ENCODE results near the gene REC8. TPM values are rescaled to one million over a fixed set of nuclear protein-coding genes. Genes with fewer than 3 reads are reported as not detected.
A peak's percentile ranks its signal among the peaks of the same experiment; 100 is the strongest.

REC8 gene
- total RNA-seq, 1 donor from 2014 or later: 9.6 TPM

GRCh38 chr14:24146453-24146977 lies 25.4 kb upstream of the REC8 start, which contains the start of gene PSME2:
TSS of gene PSME2 (minus strand) at chr14:24146610. CDS start at chr14:24146581, 29 bp downstream.
- peak; percentile 94 to 98 for DNase-seq (ENCODE audit: low spot score in 2 of 2)

GRCh38 chr14:24146978-24147760 lies 24.7 kb upstream of the REC8 start, which contains the start of gene RNF31:
TSS of gene RNF31 (plus strand) at chr14:24147498. CDS start at chr14:24147699, 201 bp downstream.
- no peaks in the 10 kb centered on the region for H3K27me3 ChIP-seq
- intact Hi-C loops (cut with DNase I): loop anchor here (1.0 to 10.0 kb wide), 6 partner anchors 14 to 842 kb away; partner anchors contain the start of genes BCL2L2, GMPR2, IPO4 and IRF9
- no peak for TF ChIP-seq CTCF (IDR thresholded peaks at IDR 0.05)
- DNase-seq (ENCODE audit: low spot score in 2 of 2): peak; percentile 95 to 99
- peak within 1 kb of the TSS; percentile 75 to 90 for H3K27ac ChIP-seq
- peaks cover 21 to 23% of the 10 kb centered on the region in 2 donors for H3K4me1 ChIP-seq
- peak within 1 kb of the TSS; percentile 76 to 100 for H3K4me3 ChIP-seq
- peaks cover 28 to 33% of the 10 kb centered on the region in 2 donors for H3K36me3 ChIP-seq
- no peaks in the 10 kb centered on the region for H3K9me3 ChIP-seq

More at GRCh38 chr14:24146453-24146977, 25.4 kb upstream of the REC8 start, which contains the start of gene PSME2:
- no peaks in the 10 kb centered on the region for H3K9me3 ChIP-seq
- TF ChIP-seq CTCF (IDR thresholded peaks at IDR 0.05): no peak
- peaks cover 24 to 26% of the 10 kb centered on the region in 2 donors for H3K4me1 ChIP-seq
- peak within 1 kb of the TSS; percentile 75 to 90 for H3K27ac ChIP-seq
- intact Hi-C loops (cut with DNase I): loop anchor here (2.0 to 10.0 kb wide), 4 partner anchors 42 to 842 kb away; partner anchors contain the start of genes BCL2L2, GMPR2, IPO4 and NEDD8
- no peaks in the 10 kb centered on the region for H3K27me3 ChIP-seq
- peak within 1 kb of the TSS; percentile 76 to 100 for H3K4me3 ChIP-seq
- peaks cover 22 to 27% of the 10 kb centered on the region in 2 donors for H3K36me3 ChIP-seq

GRCh38 chr14:24147761-24148428 lies 24.0 kb upstream of the REC8 start:
- TF ChIP-seq CTCF (IDR thresholded peaks at IDR 0.05): no peak
- no peaks in the 10 kb centered on the region for H3K27me3 ChIP-seq
- H3K4me3 ChIP-seq: peak overlapping the region; percentile 76 to 100
- peaks cover 20 to 22% of the 10 kb centered on the region in 2 donors for H3K4me1 ChIP-seq
- intact Hi-C loops (cut with DNase I): loop anchor here (1.0 to 10.0 kb wide), 6 partner anchors 13 to 843 kb away; partner anchors contain the start of genes BCL2L2, GMPR2, IPO4 and IRF9
- H3K36me3 ChIP-seq: peaks cover 28 to 41% of the 10 kb centered on the region in 2 donors
- no peaks in the 10 kb centered on the region for H3K9me3 ChIP-seq
- DNase-seq (ENCODE audit: low spot score in 2 of 2): peak in 1 of 2 donors; percentile 63
- H3K27ac ChIP-seq: peak overlapping the region; percentile 75 to 90

- intact Hi-C loops (cut with DNase I): loop anchor here (5.0 to 10.0 kb wide), 2 partner anchors 83 to 845 kb away; partner anchors contain the start of genes BCL2L2, GMPR2, NEDD8 and PPP1R3E
- no peak overlapping the region for H3K4me3 ChIP-seq
- H3K4me1 ChIP-seq: peaks cover 20 to 22% of the 10 kb centered on the region in 2 donors
- no peak for DNase-seq (ENCODE audit: low spot score in 2 of 2)
- H3K27ac ChIP-seq: no peak overlapping the region
- no peaks in the 10 kb centered on the region for H3K9me3 ChIP-seq
- peaks cover 32 to 55% of the 10 kb centered on the region in 2 donors for H3K36me3 ChIP-seq
- no peak for TF ChIP-seq CTCF (IDR thresholded peaks at IDR 0.05)
- H3K27me3 ChIP-seq: no peaks in the 10 kb centered on the region
Measured at GRCh38 chr14:24149302-24149969, 22.4 kb upstream of the REC8 start.

- peaks cover 18 to 22% of the 10 kb centered on the region in 2 donors for H3K4me1 ChIP-seq
- no peak overlapping the region for H3K27ac ChIP-seq
- peaks cover 38 to 61% of the 10 kb centered on the region in 2 donors for H3K36me3 ChIP-seq
- intact Hi-C loops (cut with DNase I): no loop called here
- no peaks in the 10 kb centered on the region for H3K27me3 ChIP-seq
- H3K9me3 ChIP-seq: no peaks in the 10 kb centered on the region
- DNase-seq (ENCODE audit: low spot score in 2 of 2): no peak
- no peak for TF ChIP-seq CTCF (IDR thresholded peaks at IDR 0.05)
- H3K4me3 ChIP-seq: no peak overlapping the region
Measured at GRCh38 chr14:24150061-24150460, 21.8 kb upstream of the REC8 start.
